ENCODE data around the gene CEP72.

GRCh38 chr5:620586-621180 lies 8.5 kb downstream of the CEP72 start:
- TF ChIP-seq CTCF (IDR thresholded peaks at IDR 0.05) (no peak), POLR2A (IDR thresholded peaks at IDR 0.05) (no peak), EP300 (IDR thresholded peaks at IDR 0.05) (no peak)
